Hepatocyte (in vitro differentiated cells): ENCODE measurements around the gene VSTM2L.

Experiments
- EZH2 ChIP-seq: fragments of 200-600 bp; sonication (generic); IDR thresholded peaks from 2 replicates; pipeline ENCODE4 v1.6.1; 2016; ENCODE audit warnings: antibody characterized with exemption, mild to moderate bottlenecking, borderline replicate concordance
- EZH2phosphoT487 ChIP-seq: fragments of 200-600 bp; sonication (generic); IDR thresholded peaks from one replicate; pipeline ENCODE4 v1.6.1; 2018; ENCODE audit warnings: antibody characterized with exemption, mild to moderate bottlenecking, low read depth, moderate library complexity; ENCODE audit not compliant: unreplicated experiment, severe bottlenecking
- TF ChIP-seq, protein P1 (sequence below): fragments of 200-600 bp; sonication (generic); IDR thresholded peaks from 2 replicates; pipeline ENCODE4 v1.5.1; 2016; ENCODE audit warnings: antibody characterized with exemption, mild to moderate bottlenecking; ENCODE audit not compliant: poor library complexity

DNA sequence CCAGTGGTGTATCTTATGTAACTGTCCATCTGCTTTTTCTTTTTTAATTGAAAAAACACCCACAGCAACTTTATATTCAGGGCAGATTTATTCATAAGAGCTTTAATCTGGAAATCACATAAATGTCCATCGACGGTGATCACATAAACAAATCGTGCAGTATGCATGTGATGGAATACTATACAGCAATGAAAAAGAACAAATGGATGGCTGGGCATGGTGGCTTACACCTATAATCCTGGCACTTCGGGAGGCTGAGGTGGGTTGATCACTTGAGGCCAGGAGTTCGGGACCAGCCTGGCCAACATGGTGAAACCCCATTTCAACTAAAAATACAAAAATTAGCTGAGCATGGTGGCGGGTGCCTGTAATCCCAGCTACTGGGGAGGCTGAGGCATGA is 39.1 kb downstream of the VSTM2L start:
- TF ChIP-seq, protein P1, sequence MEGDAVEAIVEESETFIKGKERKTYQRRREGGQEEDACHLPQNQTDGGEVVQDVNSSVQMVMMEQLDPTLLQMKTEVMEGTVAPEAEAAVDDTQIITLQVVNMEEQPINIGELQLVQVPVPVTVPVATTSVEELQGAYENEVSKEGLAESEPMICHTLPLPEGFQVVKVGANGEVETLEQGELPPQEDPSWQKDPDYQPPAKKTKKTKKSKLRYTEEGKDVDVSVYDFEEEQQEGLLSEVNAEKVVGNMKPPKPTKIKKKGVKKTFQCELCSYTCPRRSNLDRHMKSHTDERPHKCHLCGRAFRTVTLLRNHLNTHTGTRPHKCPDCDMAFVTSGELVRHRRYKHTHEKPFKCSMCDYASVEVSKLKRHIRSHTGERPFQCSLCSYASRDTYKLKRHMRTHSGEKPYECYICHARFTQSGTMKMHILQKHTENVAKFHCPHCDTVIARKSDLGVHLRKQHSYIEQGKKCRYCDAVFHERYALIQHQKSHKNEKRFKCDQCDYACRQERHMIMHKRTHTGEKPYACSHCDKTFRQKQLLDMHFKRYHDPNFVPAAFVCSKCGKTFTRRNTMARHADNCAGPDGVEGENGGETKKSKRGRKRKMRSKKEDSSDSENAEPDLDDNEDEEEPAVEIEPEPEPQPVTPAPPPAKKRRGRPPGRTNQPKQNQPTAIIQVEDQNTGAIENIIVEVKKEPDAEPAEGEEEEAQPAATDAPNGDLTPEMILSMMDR: no peak
- TF ChIP-seq EZH2: no peak
- no peak for TF ChIP-seq EZH2phosphoT487
